WI38 (cell line): ENCODE results near the gene C5orf15.
"Not testable (repeated sequence)": the region's sequence is repeated elsewhere in the genome, so short reads cannot be mapped to it uniquely, and the experiment has no call there.

ENCODE experiments used
- H3K4me3 ChIP-seq: 2 replicates; pipeline ENCODE4 v1.5.1; 2011; ENCODE audit warnings: low read depth, mild to moderate bottlenecking, control low read depth, low read length
- CTCF ChIP-seq: IDR thresholded peaks from 2 replicates; pipeline ENCODE4 v1.5.1; 2012; ENCODE audit warnings: low read depth, mild to moderate bottlenecking, control low read depth, low read length

The C5orf15 gene

GRCh38 chr5:133981714-133982113 is 13.3 kb upstream of the C5orf15 start:
- TF ChIP-seq CTCF = no peak
- no peak overlapping the region for H3K4me3 ChIP-seq

- TF ChIP-seq CTCF = no peak
- H3K4me3 ChIP-seq = no peak overlapping the region
Observed at GRCh38 chr5:133980652-133981051, 12.2 kb upstream of the C5orf15 start.

GRCh38 chr5:133978943-133979342 is 10.5 kb upstream of the C5orf15 start:
- no peak overlapping the region for H3K4me3 ChIP-seq
- TF ChIP-seq CTCF = no peak

GRCh38 chr5:133977858-133978257 is 9.4 kb upstream of the C5orf15 start:
- no peak for TF ChIP-seq CTCF
- H3K4me3 ChIP-seq = no peak overlapping the region

- H3K4me3 ChIP-seq = no peak overlapping the region
- no peak for TF ChIP-seq CTCF
Observed at GRCh38 chr5:133977161-133977787, 8.8 kb upstream of the C5orf15 start.

GRCh38 chr5:133975546-133975945 is 7.1 kb upstream of the C5orf15 start:
- not testable (repeated sequence) for H3K4me3 ChIP-seq

- H3K4me3 ChIP-seq = no peak overlapping the region
- no peak for TF ChIP-seq CTCF
Observed at GRCh38 chr5:133974142-133974541, 5.7 kb upstream of the C5orf15 start.

- no peak overlapping the region for H3K4me3 ChIP-seq
- TF ChIP-seq CTCF = no peak
Observed at GRCh38 chr5:133970325-133970909, 2.0 kb upstream of the C5orf15 start.
